Measurements from ENCODE around the gene FRRS1L.

The FRRS1L gene

DNA sequence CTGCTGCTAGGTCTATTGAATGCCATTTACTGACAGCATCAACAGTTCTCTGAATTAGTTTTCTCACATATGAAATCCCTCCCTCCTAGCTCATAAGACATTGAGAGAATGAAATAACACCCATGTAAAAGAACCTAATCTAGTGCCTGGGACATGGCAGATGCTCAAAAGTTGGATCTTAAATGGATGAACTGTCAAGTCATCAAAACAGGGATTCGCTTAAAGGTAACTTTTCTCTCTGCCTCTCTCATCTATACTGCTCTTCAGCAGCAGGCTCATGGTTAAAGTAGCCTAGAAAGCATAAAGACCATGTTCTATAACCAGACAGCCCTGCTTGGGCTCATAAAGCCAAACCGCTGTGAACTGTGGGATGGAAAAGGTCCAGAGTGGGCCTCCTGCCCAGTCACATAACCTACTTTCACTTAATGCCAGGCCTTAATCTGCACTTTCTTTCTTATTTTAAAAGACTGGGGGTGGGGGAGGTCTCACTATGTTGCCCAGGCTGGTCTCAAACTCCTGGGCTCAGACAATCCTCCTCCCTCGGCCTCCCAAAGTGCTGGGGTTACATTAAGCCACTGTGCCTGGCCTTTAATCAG lies 51.0 kb downstream of the FRRS1L start:
- Histone ChIP-seq H2AFZ (ENCODE audit: low read length) (no peak overlapping the region), H3K4me3 (ENCODE audit: low read length) (no peak overlapping the region), H3K4me2 (ENCODE audit: low read depth, low read length) (no peak overlapping the region), H3K27ac (ENCODE audit: low read length) (no peak overlapping the region), H3K36me3 (replicated peaks; ENCODE audit: insufficient read depth, low read length) (no peaks in the 10 kb centered on the region), H3K4me1 (ENCODE audit: low read length) (peaks cover 17% of the 10 kb centered on the region), H3K9ac (ENCODE audit: low read length) (no peak overlapping the region), H3K9me3 (replicated peaks; ENCODE audit: insufficient read depth, low read length) (no peaks in the 10 kb centered on the region), H3K27me3 (replicated peaks; ENCODE audit: insufficient read depth, low read length) (no peaks in the 10 kb centered on the region), H3F3A (ENCODE audit: insufficient read depth, low read length) (no peaks in the 10 kb centered on the region), H3K9me2 (replicated peaks; ENCODE audit: insufficient read depth, low read length) (no peaks in the 10 kb centered on the region), H4K20me1 (ENCODE audit: insufficient read depth, low read length) (peaks cover 6% of the 10 kb centered on the region), H3K79me2 (ENCODE audit: low read length) (peaks cover 83% of the 10 kb centered on the region)
- no peak for TF ChIP-seq EZH2 (optimal IDR thresholded peaks at IDR 0.05; ENCODE audit: low read depth, low read length)
- DNase-seq: no peak

DNA sequence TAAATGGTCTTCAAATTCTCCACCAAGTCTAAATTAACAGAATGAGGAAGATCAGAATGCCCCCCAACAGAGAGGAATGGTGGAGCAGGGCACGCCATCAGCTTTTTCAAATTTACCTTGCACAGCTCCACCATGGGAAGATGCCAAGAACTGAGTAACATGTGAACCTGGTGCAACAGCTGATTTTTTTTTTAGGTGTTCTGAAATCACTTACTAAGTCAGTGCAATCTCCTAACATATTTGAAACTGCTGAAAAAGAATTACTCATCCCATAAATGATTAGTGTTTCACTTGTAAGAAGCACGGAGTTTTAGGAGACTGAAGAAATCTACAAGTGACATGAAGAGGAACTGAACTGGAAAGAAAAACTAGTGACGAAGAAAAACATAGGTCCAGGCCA lies 52.4 kb downstream of the FRRS1L start:
- Histone ChIP-seq H3F3A (ENCODE audit: insufficient read depth, low read length) (no peaks in the 10 kb centered on the region), H3K27me3 (replicated peaks; ENCODE audit: insufficient read depth, low read length) (no peaks in the 10 kb centered on the region), H3K4me3 (ENCODE audit: low read length) (no peak overlapping the region), H3K4me1 (ENCODE audit: low read length) (peaks cover 12% of the 10 kb centered on the region), H3K79me2 (ENCODE audit: low read length) (peaks cover 97% of the 10 kb centered on the region), H3K36me3 (replicated peaks; ENCODE audit: insufficient read depth, low read length) (no peaks in the 10 kb centered on the region), H3K9me3 (replicated peaks; ENCODE audit: insufficient read depth, low read length) (no peaks in the 10 kb centered on the region), H3K4me2 (ENCODE audit: low read depth, low read length) (no peak overlapping the region), H3K9me2 (replicated peaks; ENCODE audit: insufficient read depth, low read length) (no peaks in the 10 kb centered on the region), H4K20me1 (ENCODE audit: insufficient read depth, low read length) (peaks cover 6% of the 10 kb centered on the region), H3K9ac (ENCODE audit: low read length) (no peak overlapping the region), H2AFZ (ENCODE audit: low read length) (no peak overlapping the region), H3K27ac (ENCODE audit: low read length) (no peak overlapping the region)
- no peak for DNase-seq
- TF ChIP-seq, protein P1, sequence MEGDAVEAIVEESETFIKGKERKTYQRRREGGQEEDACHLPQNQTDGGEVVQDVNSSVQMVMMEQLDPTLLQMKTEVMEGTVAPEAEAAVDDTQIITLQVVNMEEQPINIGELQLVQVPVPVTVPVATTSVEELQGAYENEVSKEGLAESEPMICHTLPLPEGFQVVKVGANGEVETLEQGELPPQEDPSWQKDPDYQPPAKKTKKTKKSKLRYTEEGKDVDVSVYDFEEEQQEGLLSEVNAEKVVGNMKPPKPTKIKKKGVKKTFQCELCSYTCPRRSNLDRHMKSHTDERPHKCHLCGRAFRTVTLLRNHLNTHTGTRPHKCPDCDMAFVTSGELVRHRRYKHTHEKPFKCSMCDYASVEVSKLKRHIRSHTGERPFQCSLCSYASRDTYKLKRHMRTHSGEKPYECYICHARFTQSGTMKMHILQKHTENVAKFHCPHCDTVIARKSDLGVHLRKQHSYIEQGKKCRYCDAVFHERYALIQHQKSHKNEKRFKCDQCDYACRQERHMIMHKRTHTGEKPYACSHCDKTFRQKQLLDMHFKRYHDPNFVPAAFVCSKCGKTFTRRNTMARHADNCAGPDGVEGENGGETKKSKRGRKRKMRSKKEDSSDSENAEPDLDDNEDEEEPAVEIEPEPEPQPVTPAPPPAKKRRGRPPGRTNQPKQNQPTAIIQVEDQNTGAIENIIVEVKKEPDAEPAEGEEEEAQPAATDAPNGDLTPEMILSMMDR (IDR thresholded peaks at IDR 0.05; ENCODE audit: low read length): no peak
- TF ChIP-seq EZH2 (optimal IDR thresholded peaks at IDR 0.05; ENCODE audit: low read depth, low read length) (no peak), EZH2phosphoT487 (IDR thresholded peaks at IDR 0.05; ENCODE audit: low read length) (no peak)

DNA sequence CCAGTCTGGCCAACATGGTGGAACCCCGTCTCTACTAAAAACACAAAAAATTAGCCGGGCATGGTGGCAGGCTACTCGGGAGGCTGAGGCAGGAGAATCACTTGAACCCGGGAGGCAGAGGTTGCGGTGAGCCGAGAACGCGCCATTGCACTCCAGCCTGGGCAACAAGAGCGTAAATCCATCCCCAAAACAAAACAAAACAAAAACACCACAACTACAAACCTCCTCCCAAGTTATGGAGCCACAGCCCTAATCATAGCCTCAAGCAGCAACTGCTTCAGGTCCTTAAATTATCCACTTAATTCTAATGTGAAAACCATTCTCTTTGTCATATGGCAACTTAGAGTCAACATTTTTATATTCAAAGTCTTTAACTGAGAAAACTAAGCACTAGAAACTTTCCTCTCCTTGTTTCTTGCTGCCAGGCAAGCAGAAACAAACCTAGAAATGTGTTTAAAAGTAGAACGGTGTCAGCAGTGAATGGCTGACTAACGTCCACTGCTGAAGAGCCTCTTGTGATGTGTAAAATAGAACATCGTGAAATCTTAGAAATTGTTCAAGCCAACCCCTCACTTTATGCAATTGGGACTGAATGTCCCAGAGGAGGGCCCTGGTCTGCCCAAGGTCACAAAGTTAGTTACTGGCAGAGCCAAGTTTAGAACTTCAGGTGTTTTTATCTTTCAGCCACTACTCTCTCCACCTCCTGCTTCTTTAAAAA lies 53.0 kb downstream of the FRRS1L start:
- Histone ChIP-seq H3K4me3 (ENCODE audit: low read length) (no peak overlapping the region), H3K27me3 (replicated peaks; ENCODE audit: insufficient read depth, low read length) (no peaks in the 10 kb centered on the region), H4K20me1 (ENCODE audit: insufficient read depth, low read length) (peaks cover 6% of the 10 kb centered on the region), H3K9me3 (replicated peaks; ENCODE audit: insufficient read depth, low read length) (no peaks in the 10 kb centered on the region), H2AFZ (ENCODE audit: low read length) (no peak overlapping the region), H3K79me2 (ENCODE audit: low read length) (peaks cover 98% of the 10 kb centered on the region), H3K4me1 (ENCODE audit: low read length) (peaks cover 18% of the 10 kb centered on the region), H3K36me3 (replicated peaks; ENCODE audit: insufficient read depth, low read length) (no peaks in the 10 kb centered on the region), H3K27ac (ENCODE audit: low read length) (no peak overlapping the region), H3K9me2 (replicated peaks; ENCODE audit: insufficient read depth, low read length) (no peaks in the 10 kb centered on the region), H3F3A (ENCODE audit: insufficient read depth, low read length) (no peaks in the 10 kb centered on the region), H3K9ac (ENCODE audit: low read length) (no peak overlapping the region), H3K4me2 (ENCODE audit: low read depth, low read length) (no peak overlapping the region)
- no peak for TF ChIP-seq EZH2 (optimal IDR thresholded peaks at IDR 0.05; ENCODE audit: low read depth, low read length)
- TF ChIP-seq, protein P1 (IDR thresholded peaks at IDR 0.05; ENCODE audit: low read length): no peak
- TF ChIP-seq EZH2phosphoT487 (IDR thresholded peaks at IDR 0.05; ENCODE audit: low read length): no peak
- DNase-seq: no peak

DNA sequence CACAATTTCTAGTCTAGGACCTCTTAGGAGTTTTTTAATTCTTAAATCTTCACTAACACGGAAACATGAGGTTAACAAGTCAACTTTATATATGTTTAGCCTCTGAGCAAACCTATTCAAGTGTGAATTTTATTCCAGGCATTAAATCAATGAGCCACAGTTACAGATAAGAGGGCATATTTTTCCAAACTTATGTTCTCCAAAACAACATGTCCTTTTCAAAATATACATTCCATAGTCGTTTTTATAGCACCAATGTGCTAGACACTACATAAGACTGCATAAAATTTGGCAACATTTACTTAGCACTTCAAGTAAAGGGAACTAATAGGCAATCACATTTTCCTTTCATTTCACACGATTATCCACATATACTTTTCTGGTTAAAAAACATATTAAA lies 53.8 kb downstream of the FRRS1L start:
- no peaks in the 10 kb centered on the region for H3K9me3 ChIP-seq (replicated peaks; ENCODE audit: insufficient read depth, low read length)
- H3K36me3 ChIP-seq (replicated peaks; ENCODE audit: insufficient read depth, low read length): no peaks in the 10 kb centered on the region
- H3K4me2 ChIP-seq (ENCODE audit: low read depth, low read length): no peak overlapping the region
- H3K4me1 ChIP-seq (ENCODE audit: low read length): peaks cover 20% of the 10 kb centered on the region
- peaks cover 3% of the 10 kb centered on the region; the same call in 1 of the 2 replicates for H4K20me1 ChIP-seq (ENCODE audit: insufficient read depth, low read length)
- no peak for DNase-seq
- H3K27ac ChIP-seq (ENCODE audit: low read length): no peak overlapping the region
- H3K9ac ChIP-seq (ENCODE audit: low read length): no peak overlapping the region
- H3K79me2 ChIP-seq (ENCODE audit: low read length): peaks cover 97% of the 10 kb centered on the region
- H3K4me3 ChIP-seq (ENCODE audit: low read length): no peak overlapping the region
- TF ChIP-seq EZH2phosphoT487 (IDR thresholded peaks at IDR 0.05; ENCODE audit: low read length): no peak
- H2AFZ ChIP-seq (ENCODE audit: low read length): no peak overlapping the region
- H3F3A ChIP-seq (ENCODE audit: insufficient read depth, low read length): peaks cover 7% of the 10 kb centered on the region; the same call in 1 of the 2 replicates
- H3K27me3 ChIP-seq (replicated peaks; ENCODE audit: insufficient read depth, low read length): no peaks in the 10 kb centered on the region
- H3K9me2 ChIP-seq (replicated peaks; ENCODE audit: insufficient read depth, low read length): no peaks in the 10 kb centered on the region

All from MM.1S (cell line).